Activated T-cell treated with anti-CD3 and anti-CD28 coated beads, Interleukin-2, amount 50 U/mL, for 24 hours (primary cell): ENCODE results near the gene MGAT1.
"Not testable (repeated sequence)": the region's sequence is repeated elsewhere in the genome, so short reads cannot be mapped to it uniquely, and the experiment has no call there.

Experiments
- DNase-seq: peaks from one replicate; pipeline ENCODE4 v3.0.0-alpha.2; 2020
- H3K27ac Mint-ChIP-seq: 2 replicates; pipeline ENCODE4 v1.8.0; 2020; ENCODE audit warnings: mild to moderate bottlenecking, mixed read lengths
- H3K27me3 Mint-ChIP-seq: 2 replicates; pipeline ENCODE4 v1.8.0; 2020; ENCODE audit warnings: mixed read lengths
- H3K36me3 Mint-ChIP-seq: 2 replicates; pipeline ENCODE4 v1.8.0; 2020; ENCODE audit warnings: low read depth, mixed read lengths
- H3K4me1 Mint-ChIP-seq: 2 replicates; pipeline ENCODE4 v1.8.0; 2020; ENCODE audit warnings: low read depth, mixed read lengths
- H3K4me3 Mint-ChIP-seq: 2 replicates; pipeline ENCODE4 v1.8.0; 2020; ENCODE audit warnings: mild to moderate bottlenecking, moderate library complexity, mixed read lengths
- H3K9me3 Mint-ChIP-seq: 2 replicates; pipeline ENCODE4 v1.8.0; 2020; ENCODE audit warnings: mixed read lengths

MGAT1 gene

DNA sequence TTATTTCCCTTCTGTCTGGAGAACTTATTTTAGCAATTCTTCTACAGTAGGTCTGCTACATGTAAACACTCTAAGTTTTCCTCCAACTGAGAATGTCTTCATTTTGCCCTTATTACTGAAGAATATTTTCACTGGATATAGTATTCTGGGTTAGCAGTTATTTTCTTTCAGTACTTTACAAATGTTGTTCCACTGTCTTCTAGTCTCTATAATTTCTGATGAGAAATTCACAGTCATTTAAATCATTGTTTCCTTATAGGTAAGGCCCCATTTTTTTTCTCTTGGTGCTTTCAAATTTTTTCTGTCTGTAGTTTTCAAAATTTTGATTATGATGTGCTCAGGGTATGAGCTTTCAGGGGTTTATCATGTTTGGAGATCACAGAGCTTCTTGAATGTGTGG is 30.8 kb downstream of the MGAT1 start:
- H3K9me3 Mint-ChIP-seq = peaks cover 14% of the 10 kb centered on the region
- no peak overlapping the region for H3K4me3 Mint-ChIP-seq
- peaks cover 22% of the 10 kb centered on the region for H3K27me3 Mint-ChIP-seq
- H3K27ac Mint-ChIP-seq = no peak overlapping the region
- no peaks in the 10 kb centered on the region for H3K36me3 Mint-ChIP-seq
- no peak for DNase-seq
- H3K4me1 Mint-ChIP-seq = no peaks in the 10 kb centered on the region

- H3K27ac Mint-ChIP-seq = no peak overlapping the region
- H3K4me1 Mint-ChIP-seq = no peaks in the 10 kb centered on the region
- DNase-seq = no peak
- H3K9me3 Mint-ChIP-seq = peaks cover 14% of the 10 kb centered on the region
- H3K27me3 Mint-ChIP-seq = peaks cover 28% of the 10 kb centered on the region
- no peak overlapping the region for H3K4me3 Mint-ChIP-seq
- no peaks in the 10 kb centered on the region for H3K36me3 Mint-ChIP-seq
These were observed 32.8 kb downstream of the MGAT1 start for GRCh38 chr5:180769821-180770220.

- peaks cover 16% of the 10 kb centered on the region for H3K9me3 Mint-ChIP-seq
- H3K4me3 Mint-ChIP-seq = no peak overlapping the region
- H3K27ac Mint-ChIP-seq = no peak overlapping the region
- no peak for DNase-seq
- H3K36me3 Mint-ChIP-seq = no peaks in the 10 kb centered on the region
- peaks cover 17% of the 10 kb centered on the region for H3K27me3 Mint-ChIP-seq
- no peaks in the 10 kb centered on the region for H3K4me1 Mint-ChIP-seq
These were observed 47.0 kb downstream of the MGAT1 start for GRCh38 chr5:180755601-180756000.

DNA sequence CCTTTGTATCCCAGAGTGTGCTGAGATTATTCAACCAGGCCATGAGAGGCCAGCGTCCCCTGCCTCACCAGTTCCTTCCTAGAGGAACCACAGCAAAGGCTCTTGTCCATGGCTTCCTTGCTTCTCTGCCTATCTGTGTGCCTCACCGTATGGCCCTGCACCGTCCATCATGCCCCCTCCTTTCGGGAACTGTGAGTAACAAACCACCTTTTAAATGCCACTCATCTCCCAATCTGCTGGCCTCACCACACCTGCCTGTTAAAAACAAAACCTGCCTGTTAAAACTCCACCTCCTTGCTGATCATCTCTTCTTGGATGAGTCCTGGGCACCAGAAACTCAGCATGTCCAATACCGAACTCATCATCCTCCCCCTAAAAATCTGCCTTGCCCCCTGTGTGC is 58.4 kb downstream of the MGAT1 start:
- Mint-ChIP-seq H3K36me3 (no peaks in the 10 kb centered on the region), H3K9me3 (no peaks in the 10 kb centered on the region), H3K27me3 (peaks cover 18% of the 10 kb centered on the region), H3K27ac (no peak overlapping the region), H3K4me1 (no peaks in the 10 kb centered on the region), H3K4me3 (no peak overlapping the region)
- no peak for DNase-seq

GRCh38 chr5:180742727-180743126 is 59.9 kb downstream of the MGAT1 start:
- no peak for DNase-seq
- H3K9me3 Mint-ChIP-seq = no peaks in the 10 kb centered on the region
- no peak overlapping the region for H3K4me3 Mint-ChIP-seq
- no peaks in the 10 kb centered on the region for H3K36me3 Mint-ChIP-seq
- H3K27ac Mint-ChIP-seq = no peak overlapping the region
- H3K27me3 Mint-ChIP-seq = peaks cover 22% of the 10 kb centered on the region
- no peaks in the 10 kb centered on the region for H3K4me1 Mint-ChIP-seq

- H3K36me3 Mint-ChIP-seq, DNase-seq, H3K4me1 Mint-ChIP-seq, H3K9me3 Mint-ChIP-seq, H3K27ac Mint-ChIP-seq, H3K4me3 Mint-ChIP-seq: not testable (repeated sequence)
- H3K27me3 Mint-ChIP-seq = peaks cover 22% of the 10 kb centered on the region
These were observed 61.7 kb downstream of the MGAT1 start for GRCh38 chr5:180740953-180741352.

GRCh38 chr5:180739958-180740357 is 62.6 kb downstream of the MGAT1 start, which contains the start of gene OR2Y1:
OR2Y1 (minus strand) TSS chr5:180740058; CDS start chr5:180740058, 0 bp downstream.
- DNase-seq = no peak
- Mint-ChIP-seq H3K4me1 (no peaks in the 10 kb centered on the region), H3K9me3 (no peaks in the 10 kb centered on the region), H3K27me3 (peaks cover 25% of the 10 kb centered on the region), H3K4me3 (no peak within 1 kb of the TSS), H3K27ac (no peak within 1 kb of the TSS), H3K36me3 (no peaks in the 10 kb centered on the region)

GRCh38 chr5:180739271-180739670 is 63.3 kb downstream of the MGAT1 start:
- no peak for DNase-seq
- no peaks in the 10 kb centered on the region for H3K36me3 Mint-ChIP-seq
- no peak overlapping the region for H3K27ac Mint-ChIP-seq

DNA sequence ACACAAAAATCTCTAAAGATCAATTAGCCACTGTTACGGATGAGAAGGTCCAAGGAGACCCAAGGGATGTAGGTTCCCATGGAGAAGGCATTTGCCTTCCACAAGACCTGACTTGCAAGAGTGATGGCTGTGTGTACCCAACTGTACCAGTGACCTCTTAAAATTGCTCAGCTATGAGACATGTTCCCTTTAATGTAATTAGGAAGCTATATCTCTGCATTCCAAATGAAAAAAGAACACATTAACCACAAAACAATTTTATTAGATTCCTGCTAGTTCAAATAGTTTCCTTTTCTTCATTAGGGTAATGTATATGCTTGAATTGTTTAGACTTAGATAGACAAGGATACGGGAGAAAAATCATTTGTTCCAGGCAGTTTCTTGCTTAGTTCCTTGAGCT is 66.1 kb downstream of the MGAT1 start:
- Mint-ChIP-seq H3K4me1 (no peaks in the 10 kb centered on the region), H3K4me3 (no peak overlapping the region), H3K27me3 (peaks cover 21% of the 10 kb centered on the region), H3K9me3 (no peaks in the 10 kb centered on the region), H3K36me3 (no peaks in the 10 kb centered on the region), H3K27ac (no peak overlapping the region)
- DNase-seq = no peak

More at GRCh38 chr5:180739271-180739670, 63.3 kb downstream of the MGAT1 start:
- H3K4me3 Mint-ChIP-seq = no peak overlapping the region
- peaks cover 25% of the 10 kb centered on the region for H3K27me3 Mint-ChIP-seq
- no peaks in the 10 kb centered on the region for H3K4me1 Mint-ChIP-seq
- no peaks in the 10 kb centered on the region for H3K9me3 Mint-ChIP-seq
